KMS-11 (cell line): Measurements from ENCODE around the gene ZRANB1.
A peak's percentile ranks its signal among the peaks of the same experiment; 100 is the strongest.

ENCODE experiments used
- H2AFZ ChIP-seq: fragments of 200-600 bp; sonication (generic); 2 replicates; pipeline ENCODE4 v1.6.1; 2016; ENCODE audit warnings: antibody characterized with exemption, mixed run types, low read depth
- H3K27ac ChIP-seq: fragments of 200-600 bp; sonication (generic); 2 replicates; pipeline ENCODE4 v1.6.1; 2016; ENCODE audit warnings: mild to moderate bottlenecking, mixed run types
- H3K27me3 ChIP-seq: fragments of 200-600 bp; sonication (generic); 2 replicates; pipeline ENCODE4 v1.6.1; 2017; ENCODE audit warnings: mild to moderate bottlenecking, low read depth, mixed run types, moderate library complexity; ENCODE audit not compliant: insufficient read depth
- H3K36me3 ChIP-seq: fragments of 200-600 bp; sonication (generic); 2 replicates; pipeline ENCODE4 v1.6.1; 2017; ENCODE audit warnings: mild to moderate bottlenecking, mixed run types; ENCODE audit not compliant: insufficient read depth
- H3K4me1 ChIP-seq: fragments of 200-600 bp; sonication (generic); 2 replicates; pipeline ENCODE4 v1.6.1; 2016; ENCODE audit warnings: mild to moderate bottlenecking, low read depth, mixed run types; ENCODE audit not compliant: poor library complexity, severe bottlenecking
- H3K4me2 ChIP-seq: fragments of 200-600 bp; sonication (generic); 2 replicates; pipeline ENCODE4 v1.7.0; 2016; ENCODE audit warnings: mild to moderate bottlenecking, mixed run types
- H3K4me3 ChIP-seq: fragments of 200-600 bp; sonication (generic); IDR thresholded peaks from 2 replicates; pipeline ENCODE4 v1.6.1; 2017; ENCODE audit warnings: low read depth, low read length, mixed read lengths; ENCODE audit not compliant: insufficient read depth
- H3K79me2 ChIP-seq: fragments of 200-600 bp; sonication (generic); 2 replicates; pipeline ENCODE4 v1.6.1; 2016; ENCODE audit warnings: low read depth, mixed run types; ENCODE audit not compliant: insufficient read depth
- H3K9ac ChIP-seq: fragments of 200-600 bp; sonication (generic); 2 replicates; pipeline ENCODE4 v1.6.1; 2016; ENCODE audit warnings: mild to moderate bottlenecking, mixed run types
- H4K20me1 ChIP-seq: fragments of 200-600 bp; sonication (generic); 2 replicates; pipeline ENCODE4 v1.6.1; 2016; ENCODE audit warnings: mild to moderate bottlenecking, mixed run types; ENCODE audit not compliant: insufficient read depth
- TF ChIP-seq, protein P1 (sequence below): fragments of 200-600 bp; sonication (generic); conservative IDR thresholded peaks from 2 replicates; pipeline ENCODE4 v1.6.1; 2017; ENCODE audit warnings: low read depth, mild to moderate bottlenecking, antibody characterized with exemption, low read length, moderate library complexity, mixed read lengths

Gene ZRANB1

DNA sequence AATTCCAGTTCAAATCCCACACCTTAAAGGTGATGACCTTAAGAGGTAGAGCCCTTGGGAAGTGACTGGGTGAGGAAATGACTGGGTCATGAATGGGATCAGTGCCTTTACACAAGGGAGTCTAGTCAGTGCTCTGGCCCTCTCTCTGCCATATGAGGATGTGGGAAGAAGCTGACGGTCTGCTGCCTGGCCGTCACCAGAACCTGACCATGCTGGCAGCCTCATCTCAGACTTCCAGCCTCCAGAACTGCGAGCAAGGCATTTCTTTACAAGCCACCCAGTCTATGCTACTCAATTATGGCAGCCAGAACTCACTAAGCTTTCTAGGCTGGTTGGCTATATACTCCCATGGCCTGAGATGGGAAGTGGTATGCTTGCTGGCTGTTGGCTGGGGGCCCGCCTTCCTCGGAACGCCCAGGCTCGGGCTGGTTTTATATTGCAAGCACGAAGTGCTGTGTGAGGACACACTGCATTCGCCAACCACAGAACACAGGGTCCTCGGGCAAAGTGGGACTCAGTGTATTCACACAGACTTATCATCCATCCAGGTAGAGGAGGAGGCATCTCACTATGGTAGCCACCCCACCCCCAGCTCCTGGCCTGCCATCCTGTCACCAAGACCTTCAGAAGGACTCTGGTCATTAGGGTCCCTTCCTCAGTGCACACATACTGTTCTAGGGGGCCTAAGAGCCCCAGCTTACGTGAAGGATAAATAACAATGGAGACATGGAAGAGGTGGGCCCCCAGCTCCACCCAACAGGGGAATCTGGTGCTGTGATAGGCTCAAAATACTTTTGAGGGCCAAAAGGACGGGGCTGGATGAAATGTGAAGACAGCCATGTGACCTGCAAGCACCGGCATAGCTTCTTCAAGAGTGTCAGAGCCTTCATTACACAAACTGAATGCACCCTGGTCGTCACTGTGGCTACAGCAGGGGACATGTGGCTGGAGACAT, 49.0 kb downstream of the ZRANB1 start:
- Histone ChIP-seq H3K27me3 (no peaks in the 10 kb centered on the region), H3K79me2 (no peaks in the 10 kb centered on the region; the same call in 1 of the 2 replicates), H4K20me1 (no peaks in the 10 kb centered on the region), H3K4me1 (peaks cover 55% of the 10 kb centered on the region), H3K36me3 (no peaks in the 10 kb centered on the region), H3K9ac (no peak overlapping the region), H3K4me3 (no peak overlapping the region), H3K27ac (no peak overlapping the region; the same call in 1 of the 2 replicates), H3K4me2 (no peak overlapping the region; the same call in 1 of the 2 replicates), H2AFZ (no peak overlapping the region)
- TF ChIP-seq, protein P1, sequence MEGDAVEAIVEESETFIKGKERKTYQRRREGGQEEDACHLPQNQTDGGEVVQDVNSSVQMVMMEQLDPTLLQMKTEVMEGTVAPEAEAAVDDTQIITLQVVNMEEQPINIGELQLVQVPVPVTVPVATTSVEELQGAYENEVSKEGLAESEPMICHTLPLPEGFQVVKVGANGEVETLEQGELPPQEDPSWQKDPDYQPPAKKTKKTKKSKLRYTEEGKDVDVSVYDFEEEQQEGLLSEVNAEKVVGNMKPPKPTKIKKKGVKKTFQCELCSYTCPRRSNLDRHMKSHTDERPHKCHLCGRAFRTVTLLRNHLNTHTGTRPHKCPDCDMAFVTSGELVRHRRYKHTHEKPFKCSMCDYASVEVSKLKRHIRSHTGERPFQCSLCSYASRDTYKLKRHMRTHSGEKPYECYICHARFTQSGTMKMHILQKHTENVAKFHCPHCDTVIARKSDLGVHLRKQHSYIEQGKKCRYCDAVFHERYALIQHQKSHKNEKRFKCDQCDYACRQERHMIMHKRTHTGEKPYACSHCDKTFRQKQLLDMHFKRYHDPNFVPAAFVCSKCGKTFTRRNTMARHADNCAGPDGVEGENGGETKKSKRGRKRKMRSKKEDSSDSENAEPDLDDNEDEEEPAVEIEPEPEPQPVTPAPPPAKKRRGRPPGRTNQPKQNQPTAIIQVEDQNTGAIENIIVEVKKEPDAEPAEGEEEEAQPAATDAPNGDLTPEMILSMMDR, result no peak

DNA sequence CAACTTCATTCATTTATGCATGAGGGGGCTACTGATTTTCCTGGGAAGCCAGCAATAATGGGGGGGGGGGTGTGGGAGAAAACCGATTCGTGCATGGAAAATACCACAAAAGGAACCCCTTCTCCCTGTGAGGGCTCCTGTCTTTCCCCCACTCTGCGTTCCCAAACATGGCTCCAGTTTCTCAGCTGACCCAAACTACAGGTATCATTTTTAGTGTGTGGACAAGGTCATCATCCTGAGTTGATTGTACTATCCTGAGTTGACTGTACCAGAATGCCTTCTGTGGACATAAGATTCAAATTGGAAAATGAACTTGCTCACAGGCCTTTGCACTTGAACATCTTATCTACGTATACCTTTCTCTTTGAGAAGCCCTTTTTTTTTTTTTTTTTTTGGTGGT, 49.9 kb downstream of the ZRANB1 start:
- Histone ChIP-seq H3K79me2 (no peaks in the 10 kb centered on the region; the same call in 1 of the 2 replicates), H3K4me3 (no peak overlapping the region), H3K27ac (no peak overlapping the region), H3K4me2 (no peak overlapping the region), H2AFZ (no peak overlapping the region), H3K27me3 (no peaks in the 10 kb centered on the region), H3K36me3 (no peaks in the 10 kb centered on the region), H3K4me1 (peaks cover 46% of the 10 kb centered on the region), H3K9ac (no peak overlapping the region), H4K20me1 (no peaks in the 10 kb centered on the region)
- TF ChIP-seq, protein P1, result no peak

GRCh38 chr10:124992462-124993344, 50.8 kb downstream of the ZRANB1 start:
- Histone ChIP-seq H3K36me3 (no peaks in the 10 kb centered on the region), H3K79me2 (no peaks in the 10 kb centered on the region; the same call in 1 of the 2 replicates), H3K4me3 (no peak overlapping the region), H3K27me3 (no peaks in the 10 kb centered on the region), H2AFZ (no peak overlapping the region), H3K4me1 (peaks cover 40% of the 10 kb centered on the region), H4K20me1 (no peaks in the 10 kb centered on the region), H3K9ac (no peak overlapping the region), H3K27ac (no peak overlapping the region), H3K4me2 (no peak overlapping the region)
- TF ChIP-seq, protein P1, result peak; percentile 73

- Histone ChIP-seq H3K4me1 (peaks cover 33% of the 10 kb centered on the region), H3K79me2 (no peaks in the 10 kb centered on the region; the same call in 1 of the 2 replicates), H3K4me2 (no peak overlapping the region), H3K27me3 (no peaks in the 10 kb centered on the region), H3K27ac (no peak overlapping the region), H3K9ac (no peak overlapping the region), H3K36me3 (no peaks in the 10 kb centered on the region), H4K20me1 (no peaks in the 10 kb centered on the region), H3K4me3 (no peak overlapping the region), H2AFZ (no peak overlapping the region)
- TF ChIP-seq, protein P1, result no peak
Observed at GRCh38 chr10:124993345-124993708, 51.4 kb downstream of the ZRANB1 start.
